H1 (cell line): ENCODE measurements around the gene SHC3. TPM values are rescaled to one million over a fixed set of nuclear protein-coding genes. Genes with fewer than 3 reads are reported as not detected.

Experiments used
- CTCF ChIA-PET: fragments of 300-600 bp; sonication (Branson Sonifier 250); formaldehyde crosslinking; loops from one replicate; lab custom pipeline; 2021; ENCODE audit not compliant: partially characterized antibody; lab: Charles Lee
- POLR2A ChIA-PET: fragments of 300-600 bp; sonication (Branson Sonifier 250); formaldehyde crosslinking; loops from one replicate; lab custom pipeline; 2021; ENCODE audit warnings: inconsistent platforms; ENCODE audit not compliant: partially characterized antibody; lab: Charles Lee
- DNase-seq, 2 experiments: peaks; one replicate each; pipeline versions ENCODE4 v3.0.0 to v3.0.0-alpha.2; 2010 to 2022; ENCODE audit warnings: low spot score in 2 of 2, low read depth in 1 of 2, mixed read lengths in 1 of 2
- FAIRE-seq: peaks from 2 replicates; lab custom pipeline; 2011; peaks lifted over from hg19 to GRCh38; lab: Jason Lieb, UNC
- H2AFZ ChIP-seq: 2 replicates; pipeline ENCODE4 v1.8.1; 2012; ENCODE audit warnings: low read length, inconsistent platforms
- H2AK5ac ChIP-seq: 2 replicates; pipeline ENCODE4 v1.6.1; 2013; ENCODE audit warnings: low read depth, low read length
- H2BK120ac ChIP-seq: replicated peaks from 2 replicates; pipeline ENCODE3; 2013; ENCODE audit warnings: low read depth, low read length, inconsistent platforms
- H2BK12ac ChIP-seq: 2 replicates; pipeline ENCODE4 v1.6.1; 2013; ENCODE audit warnings: low read depth, low read length
- H2BK15ac ChIP-seq: 2 replicates; pipeline ENCODE4 v1.6.1; 2013; ENCODE audit warnings: low read length
- H2BK20ac ChIP-seq: 2 replicates; pipeline ENCODE4 v1.6.1; 2013; ENCODE audit warnings: low read length
- H2BK5ac ChIP-seq: 2 replicates; pipeline ENCODE4 v1.6.1; 2013; ENCODE audit warnings: low read depth, low read length
- H3K14ac ChIP-seq: 2 replicates; pipeline ENCODE4 v1.6.1; 2013; ENCODE audit warnings: inconsistent platforms; ENCODE audit not compliant: insufficient read length
- H3K18ac ChIP-seq: 2 replicates; pipeline ENCODE4 v1.6.1; 2013; ENCODE audit warnings: low read length; ENCODE audit errors: extremely low read depth
- H3K23ac ChIP-seq: 2 replicates; pipeline ENCODE4 v1.6.1; 2013; ENCODE audit warnings: inconsistent platforms; ENCODE audit not compliant: insufficient read length
- H3K23me2 ChIP-seq: 2 replicates; pipeline ENCODE4 v1.6.1; 2013; ENCODE audit warnings: low read depth, low read length
- H3K27ac ChIP-seq: 2 replicates; pipeline ENCODE4 v1.6.1; 2011; ENCODE audit warnings: low read depth, low read length, inconsistent platforms
- H3K27me3 ChIP-seq, 4 experiments: replicated peaks in 1 of 4; 1 replicate in 1 of 4; 2 replicates in 3 of 4; pipeline versions ENCODE4 v1.6.1 to v1.8.1; 2011 to 2013; ENCODE audit warnings: low read length in 3 of 4, mild to moderate bottlenecking in 3 of 4, inconsistent platforms in 2 of 4, mixed read lengths in 2 of 4, moderate library complexity in 1 of 4; ENCODE audit not compliant: control insufficient read depth in 3 of 4, insufficient read depth in 3 of 4; ENCODE audit errors: extremely low read depth in 1 of 4
- H3K36me3 ChIP-seq, 4 experiments: 2 replicates each; pipeline versions ENCODE4 v1.6.1 to v1.8.1; 2011 to 2013; ENCODE audit warnings: mild to moderate bottlenecking in 4 of 4, low read length in 3 of 4, moderate library complexity in 2 of 4, control low read depth in 1 of 4, inconsistent platforms in 1 of 4; ENCODE audit not compliant: insufficient read depth in 4 of 4, control insufficient read depth in 2 of 4
- H3K4ac ChIP-seq: replicated peaks from 2 replicates; pipeline ENCODE3; 2013; ENCODE audit warnings: low read length, low read depth, mixed read lengths, inconsistent platforms; ENCODE audit not compliant: insufficient read length
- H3K4me1 ChIP-seq, 4 experiments: replicated peaks in 1 of 4; 1 replicate in 1 of 4; 2 replicates in 3 of 4; pipeline versions ENCODE4 v1.6.1 to v1.8.1; 2011 to 2013; ENCODE audit warnings: low read length in 3 of 4, inconsistent platforms in 2 of 4, mixed read lengths in 1 of 4; ENCODE audit not compliant: insufficient read depth in 4 of 4, control insufficient read depth in 3 of 4
- H3K4me2 ChIP-seq, 2 experiments: 2 replicates each; pipeline versions ENCODE4 v1.6.1 to v1.8.1; 2011 to 2013; ENCODE audit warnings: low read depth in 2 of 2, low read length in 2 of 2, control low read depth in 1 of 2, inconsistent platforms in 1 of 2, mild to moderate bottlenecking in 1 of 2; ENCODE audit not compliant: insufficient read depth in 1 of 2
- H3K4me3 ChIP-seq, 4 experiments: fragments of 200-600, 300-600 bp in 1 of 4; sonication (generic), shearing (Covaris generic), sonication (Bioruptor Twin) in 1 of 4; 2 replicates each; pipeline versions ENCODE4 v1.5.1 to v1.8.1; 2011 to 2016; ENCODE audit warnings: low read length in 4 of 4, low read depth in 3 of 4, control low read depth in 2 of 4, inconsistent platforms in 2 of 4, mild to moderate bottlenecking in 2 of 4, mixed read lengths in 1 of 4, moderate library complexity in 1 of 4; ENCODE audit not compliant: insufficient read depth in 2 of 4; ENCODE audit errors: extremely low read depth in 1 of 4
- H3K56ac ChIP-seq: replicated peaks from 2 replicates; pipeline ENCODE3; 2013; ENCODE audit warnings: low read depth, mild to moderate bottlenecking, mixed read lengths, low read length, inconsistent platforms; ENCODE audit not compliant: insufficient read length
- H3K79me1 ChIP-seq: 2 replicates; pipeline ENCODE4 v1.6.1; 2013; ENCODE audit warnings: low read depth, low read length, control low read depth
- H3K79me2 ChIP-seq, 2 experiments: 2 replicates each; pipeline versions ENCODE4 v1.6.1 to v1.8.1; 2012 to 2013; ENCODE audit warnings: low read length in 2 of 2, mild to moderate bottlenecking in 2 of 2, inconsistent platforms in 1 of 2; ENCODE audit not compliant: insufficient read depth in 2 of 2, control insufficient read depth in 1 of 2
- H3K9ac ChIP-seq, 4 experiments: replicated peaks in 1 of 4; 1 replicate in 1 of 4; 2 replicates in 3 of 4; pipeline versions ENCODE4 v1.6.1 to v1.8.1; 2011 to 2013; ENCODE audit warnings: low read depth in 3 of 4, low read length in 3 of 4, control low read depth in 2 of 4, mild to moderate bottlenecking in 2 of 4, moderate library complexity in 2 of 4, inconsistent platforms in 1 of 4; ENCODE audit errors: extremely low read depth in 1 of 4
- H3K9me3 ChIP-seq, 2 experiments: 2 replicates each; pipeline versions ENCODE4 v1.6.1 to v1.8.1; 2012 to 2013; ENCODE audit warnings: mild to moderate bottlenecking in 2 of 2, moderate library complexity in 2 of 2, control low read depth in 1 of 2, inconsistent platforms in 1 of 2, low read depth in 1 of 2, low read length in 1 of 2, mixed read lengths in 1 of 2; ENCODE audit not compliant: insufficient read depth in 2 of 2
- H4K20me1 ChIP-seq, 2 experiments: replicated peaks in 1 of 2; 2 replicates each; pipeline versions ENCODE3 to v1.8.1; 2011 to 2013; ENCODE audit warnings: inconsistent platforms in 2 of 2, low read length in 2 of 2, mild to moderate bottlenecking in 1 of 2; ENCODE audit not compliant: insufficient read depth in 2 of 2, control insufficient read depth in 1 of 2
- H4K5ac ChIP-seq: 2 replicates; pipeline ENCODE4 v1.6.1; 2013; ENCODE audit warnings: low read length, low read depth, mixed read lengths, inconsistent platforms; ENCODE audit not compliant: insufficient read length
- H4K8ac ChIP-seq: 2 replicates; pipeline ENCODE4 v1.8.0; 2013; ENCODE audit warnings: mild to moderate bottlenecking, moderate library complexity, low read length, inconsistent platforms; ENCODE audit not compliant: insufficient read depth; ENCODE audit errors: extremely low read depth
- H4K91ac ChIP-seq: replicated peaks from 2 replicates; pipeline ENCODE3; 2013; ENCODE audit warnings: low read length, mixed read lengths, inconsistent platforms; ENCODE audit not compliant: insufficient read length
- CEBPB ChIP-seq: IDR thresholded peaks from 2 replicates; pipeline ENCODE4 v1.6.1; 2012; ENCODE audit warnings: low read depth, low read length
- RFX5 ChIP-seq: IDR thresholded peaks from 2 replicates; pipeline ENCODE4 v1.6.1; 2011; ENCODE audit warnings: low read depth, low read length, improper control_type of control experiment, borderline replicate concordance
- SAP30 ChIP-seq: fragments of 300-600 bp; sonication (generic); IDR thresholded peaks from 2 replicates; pipeline ENCODE4 v1.7.1; 2012; ENCODE audit warnings: low read length, moderate library complexity, mild to moderate bottlenecking, inconsistent platforms; ENCODE audit not compliant: insufficient read depth, insufficient replicate concordance
- SIN3A ChIP-seq, 2 experiments: IDR thresholded peaks in 1 of 2; conservative IDR thresholded peaks in 1 of 2; 2 replicates each; pipeline ENCODE4 v1.6.1; 2011 to 2012; ENCODE audit warnings: low read length in 2 of 2, improper control_type of control experiment in 1 of 2, low read depth in 1 of 2, mild to moderate bottlenecking in 1 of 2
- SIRT6 ChIP-seq: IDR thresholded peaks from one replicate; pipeline ENCODE4 v1.7.1; 2012; ENCODE audit warnings: low read length, inconsistent platforms
- SRF ChIP-seq: IDR thresholded peaks from 2 replicates; pipeline ENCODE4 v1.6.1; 2011; ENCODE audit warnings: mild to moderate bottlenecking, low read depth, low read length, moderate library complexity
- SUZ12 ChIP-seq: fragments of 200-600 bp; sonication (generic); IDR thresholded peaks from 2 replicates; pipeline ENCODE4 v1.6.1; 2012; ENCODE audit warnings: mild to moderate bottlenecking, inconsistent platforms, low read length, moderate library complexity, mixed read lengths
- TCF12 ChIP-seq: IDR thresholded peaks from 2 replicates; pipeline ENCODE4 v1.6.1; 2011; ENCODE audit warnings: low read depth, mild to moderate bottlenecking, low read length
- WGBS, 2 experiments: shearing (Covaris generic) in 1 of 2; methylation state at CpG; one replicate each; pipeline versions ENCODE4 v1.1.6 to v1.1.7; 2013 to 2015; ENCODE audit warnings: low lambda C conversion rate in 2 of 2, mixed read lengths in 2 of 2, inconsistent platforms in 1 of 2, low coverage in 1 of 2, missing lambda C conversion rate in 1 of 2; ENCODE audit not compliant: insufficient replicate concordance in 2 of 2, insufficient coverage in 1 of 2, insufficient read length in 1 of 2; ENCODE audit errors: extremely low coverage in 1 of 2, missing lambda C conversion rate in 1 of 2; 5-methylcytosine and 5-hydroxymethylcytosine counted together
- polyA plus RNA-seq, 7 experiments: library from polyadenylated mRNA; depleted of rRNA in 3 of 7; stranded (reverse) in 5 of 7; unstranded in 2 of 7; fragments of >200 nt in 5 of 7; fragments of 200-250 nt in 2 of 7; gene quantifications; 1 replicate in 5 of 7; 2 replicates in 1 of 7; 4 replicates in 1 of 7; pipeline versions ENCODE4 v1.2.1 to v1.2.3, GENCODE V29; 2011 to 2013; ENCODE audit warnings: missing spikeins in 2 of 7, mixed read lengths in 2 of 7
- total RNA-seq: library from RNA; stranded (reverse); fragmentation: NEBNext Ultra II Directional; extraction: Animal tissue kit (Norgen Biotek cat#: 25700); gene quantifications from 2 replicates; pipeline ENCODE4 v1.2.1, GENCODE V29; 2021
- TF ChIP-seq, protein P1 (sequence below): IDR thresholded peaks from 2 replicates; pipeline ENCODE4 v1.6.1; 2011; ENCODE audit warnings: low read length, improper control_type of control experiment

SHC3 gene
- total and polyA plus RNA-seq, 2 of the 8 experiments (the other 6 are each of a cell fraction or from before 2014, with no cell fraction given): 1.4 to 7.1 TPM

GRCh38 chr9:88966894-88967676 is 211.5 kb downstream of the SHC3 start:
- no peak overlapping the region for H3K14ac ChIP-seq
- POLR2A ChIA-PET: no interaction called here
- no peak overlapping the region for H3K56ac ChIP-seq
- H3K4ac ChIP-seq: no peak overlapping the region
- no peak overlapping the region for H3K27ac ChIP-seq
- H3K23ac ChIP-seq: no peak overlapping the region
- H2BK12ac ChIP-seq: no peak overlapping the region
- H2AFZ ChIP-seq: no peak overlapping the region
- no peak overlapping the region for H3K9ac ChIP-seq
- H4K20me1 ChIP-seq: no peaks in the 10 kb centered on the region
- H2BK120ac ChIP-seq: no peak overlapping the region
- no peak overlapping the region for H2BK5ac ChIP-seq
- no peaks in the 10 kb centered on the region for H3K23me2 ChIP-seq
- H4K8ac ChIP-seq: no peak overlapping the region; the same call in 1 of the 2 replicates
- DNase-seq (no peak), FAIRE-seq (no peak)
- H3K79me2 ChIP-seq: no peaks in the 10 kb centered on the region
- peak overlapping the region; percentile 66 for H4K91ac ChIP-seq
- H2BK20ac ChIP-seq: no peak overlapping the region
- H3K18ac ChIP-seq: no peak overlapping the region; the same call in 1 of the 2 replicates
- H3K4me3 ChIP-seq: no peak overlapping the region
- peaks cover 0 to 7% (median 4%) of the 10 kb centered on the region in 4 experiments; a peak in 3 of 7 replicates for H3K4me1 ChIP-seq
- no peak overlapping the region for H4K5ac ChIP-seq
- no peaks in the 10 kb centered on the region for H3K79me1 ChIP-seq
- H3K36me3 ChIP-seq: no peaks in the 10 kb centered on the region
- CTCF ChIA-PET: interaction anchor here (1.0 kb wide), 1 partner anchor 23 kb away, joined by 3 read pairs; no protein-coding TSS in a partner anchor
- TF ChIP-seq, protein P1, sequence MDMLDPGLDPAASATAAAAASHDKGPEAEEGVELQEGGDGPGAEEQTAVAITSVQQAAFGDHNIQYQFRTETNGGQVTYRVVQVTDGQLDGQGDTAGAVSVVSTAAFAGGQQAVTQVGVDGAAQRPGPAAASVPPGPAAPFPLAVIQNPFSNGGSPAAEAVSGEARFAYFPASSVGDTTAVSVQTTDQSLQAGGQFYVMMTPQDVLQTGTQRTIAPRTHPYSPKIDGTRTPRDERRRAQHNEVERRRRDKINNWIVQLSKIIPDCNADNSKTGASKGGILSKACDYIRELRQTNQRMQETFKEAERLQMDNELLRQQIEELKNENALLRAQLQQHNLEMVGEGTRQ: no peak
- TF ChIP-seq SIRT6 (no peak), RFX5 (no peak), CEBPB (no peak), SIN3A (conservative IDR thresholded peaks at IDR 0.05 in 1 of 2, IDR thresholded peaks at IDR 0.05 in 1 of 2; ENCODE audit: low read depth in 1 of 2, low read length in 2 of 2) (no peak), SRF (no peak), SAP30 (no peak), TCF12 (no peak), SUZ12 (no peak)
- no peak overlapping the region for H2AK5ac ChIP-seq
- H2BK15ac ChIP-seq: no peak overlapping the region
- H3K9me3 ChIP-seq: no peaks in the 10 kb centered on the region
- 90% methylated on average over 10 of the region's 10 CpGs; no CpG with 5 or more reads in 1 of the 2 experiments for WGBS, 2 experiments
- peaks cover 0 to 3% (median 0%) of the 10 kb centered on the region in 4 experiments; a peak in 1 of 7 replicates for H3K27me3 ChIP-seq
- no peak overlapping the region for H3K4me2 ChIP-seq
